DOHH2 (cell line): ENCODE measurements around the gene PSMA8.
"Not testable (repeated sequence)": the region's sequence is repeated elsewhere in the genome, so short reads cannot be mapped to it uniquely, and the experiment has no call there.

Experiments used
- H3F3A ChIP-seq: fragments of 200-600 bp; sonication (generic), shearing (Covaris generic); 2 replicates; pipeline ENCODE4 v1.6.0; 2016; ENCODE audit warnings: antibody characterized with exemption, mild to moderate bottlenecking; ENCODE audit not compliant: control insufficient read depth, insufficient read depth
- H3K27ac ChIP-seq: fragments of 200-600 bp; sonication (generic); 2 replicates; pipeline ENCODE4 v1.5.1; 2014; ENCODE audit warnings: low read depth, mild to moderate bottlenecking, low read length, moderate library complexity
- H3K27me3 ChIP-seq: fragments of 200-600 bp; sonication (generic); 2 replicates; pipeline ENCODE4 v1.6.1; 2014; ENCODE audit warnings: mild to moderate bottlenecking, low read length, mixed read lengths; ENCODE audit not compliant: control insufficient read depth
- H3K36me3 ChIP-seq: fragments of 200-600 bp; sonication (generic); 2 replicates; pipeline ENCODE4 v1.6.1; 2014; ENCODE audit warnings: mild to moderate bottlenecking, low read length, moderate library complexity, mixed read lengths; ENCODE audit not compliant: control insufficient read depth
- H3K4me1 ChIP-seq: fragments of 200-600 bp; sonication (generic); 2 replicates; pipeline ENCODE4 v1.6.1; 2014; ENCODE audit warnings: mild to moderate bottlenecking, low read length, mixed read lengths; ENCODE audit not compliant: control insufficient read depth
- H3K4me2 ChIP-seq: fragments of 200-600 bp; sonication (generic); 2 replicates; pipeline ENCODE4 v1.6.0; 2014; ENCODE audit warnings: mild to moderate bottlenecking, low read length, moderate library complexity
- H3K4me3 ChIP-seq: fragments of 200-600 bp; sonication (generic); 2 replicates; pipeline ENCODE4 v1.5.1; 2014; ENCODE audit warnings: mild to moderate bottlenecking, low read length, mixed read lengths
- H3K79me2 ChIP-seq: fragments of 200-600 bp; sonication (generic); 2 replicates; pipeline ENCODE4 v1.6.1; 2014; ENCODE audit warnings: mild to moderate bottlenecking, low read length, mixed read lengths; ENCODE audit not compliant: control insufficient read depth
- H3K9me2 ChIP-seq: fragments of 200-600 bp; sonication (generic); replicated peaks from 2 replicates; pipeline ENCODE4 v1.6.1; 2014; ENCODE audit warnings: mild to moderate bottlenecking, low read length, mixed read lengths; ENCODE audit not compliant: control insufficient read depth
- H3K9me3 ChIP-seq: fragments of 200-600 bp; sonication (generic); 2 replicates; pipeline ENCODE4 v1.6.1; 2014; ENCODE audit warnings: antibody characterized with exemption, low read length, mixed read lengths; ENCODE audit not compliant: control insufficient read depth, insufficient read depth
- H4K20me1 ChIP-seq: fragments of 200-600 bp; sonication (generic); 2 replicates; pipeline ENCODE4 v1.6.0; 2014; ENCODE audit warnings: low read depth, mild to moderate bottlenecking, antibody characterized with exemption, low read length, moderate library complexity; ENCODE audit not compliant: control insufficient read depth, insufficient read depth
- CTCF ChIP-seq: fragments of 200-600 bp; sonication (generic); IDR thresholded peaks from one replicate; pipeline ENCODE4 v1.5.1; 2014; ENCODE audit warnings: antibody characterized with exemption, mild to moderate bottlenecking, low read depth, low read length; ENCODE audit not compliant: poor library complexity, severe bottlenecking
- EZH2phosphoT487 ChIP-seq: fragments of 200-600 bp; sonication (generic); IDR thresholded peaks from 2 replicates; pipeline ENCODE4 v1.6.1; 2017; ENCODE audit warnings: borderline replicate concordance, mild to moderate bottlenecking, antibody characterized with exemption, low read length, moderate library complexity, mixed read lengths

Gene PSMA8

GRCh38 chr18:26157326-26157725 lies 23.7 kb downstream of the PSMA8 start:
- Histone ChIP-seq H3K4me3 (no peak overlapping the region), H3K27ac (no peak overlapping the region), H3K27me3 (no peaks in the 10 kb centered on the region), H3K9me3 (no peaks in the 10 kb centered on the region), H3K4me2 (no peak overlapping the region), H3K9me2 (no peaks in the 10 kb centered on the region), H3K4me1 (peaks cover 16% of the 10 kb centered on the region), H3K36me3 (no peaks in the 10 kb centered on the region; the same call in 1 of the 2 replicates), H3K79me2 (no peaks in the 10 kb centered on the region), H3F3A (no peaks in the 10 kb centered on the region), H4K20me1 (no peaks in the 10 kb centered on the region)
- TF ChIP-seq EZH2phosphoT487, result no peak
- TF ChIP-seq CTCF, result no peak

- Histone ChIP-seq H3K4me3 (no peak overlapping the region), H3K79me2 (no peaks in the 10 kb centered on the region), H3K36me3 (no peaks in the 10 kb centered on the region; the same call in 1 of the 2 replicates), H3K27ac (no peak overlapping the region), H3K27me3 (no peaks in the 10 kb centered on the region), H3K9me3 (no peaks in the 10 kb centered on the region), H3K9me2 (no peaks in the 10 kb centered on the region), H3F3A (no peaks in the 10 kb centered on the region), H4K20me1 (no peaks in the 10 kb centered on the region), H3K4me1 (peaks cover 16% of the 10 kb centered on the region), H3K4me2 (no peak overlapping the region)
- no peak for TF ChIP-seq EZH2phosphoT487
- TF ChIP-seq CTCF, result peak; percentile 42
Observed at GRCh38 chr18:26159353-26159752, 25.7 kb downstream of the PSMA8 start.

- no peaks in the 10 kb centered on the region for H4K20me1 ChIP-seq
- no peaks in the 10 kb centered on the region for H3K27me3 ChIP-seq
- H3K27ac ChIP-seq, result no peak overlapping the region
- TF ChIP-seq EZH2phosphoT487, result no peak
- no peak for TF ChIP-seq CTCF
- H3K36me3 ChIP-seq, result peaks cover 8% of the 10 kb centered on the region
- H3K4me2 ChIP-seq, result no peak overlapping the region
- H3F3A ChIP-seq, result no peaks in the 10 kb centered on the region
- no peak overlapping the region for H3K4me3 ChIP-seq
- H3K9me2 ChIP-seq, result no peaks in the 10 kb centered on the region
- H3K4me1 ChIP-seq, result peaks cover 25% of the 10 kb centered on the region
- no peaks in the 10 kb centered on the region for H3K79me2 ChIP-seq
- no peaks in the 10 kb centered on the region for H3K9me3 ChIP-seq
Observed at GRCh38 chr18:26164571-26164970, 30.9 kb downstream of the PSMA8 start.

GRCh38 chr18:26167592-26167991 lies 33.9 kb downstream of the PSMA8 start:
- not testable (repeated sequence) for H3K9me3 ChIP-seq, H3K9me2 ChIP-seq, H3K4me3 ChIP-seq, H4K20me1 ChIP-seq, H3F3A ChIP-seq, H3K36me3 ChIP-seq, H3K27me3 ChIP-seq, H3K79me2 ChIP-seq
- peaks cover 16% of the 10 kb centered on the region for H3K4me1 ChIP-seq
- H3K4me2 ChIP-seq, result peak overlapping the region; percentile 38
- H3K27ac ChIP-seq, result peak overlapping the region; percentile 46; the same call in 1 of the 2 replicates
